HFF-Myc (cell line): ENCODE measurements around the gene CCDC183.
"Not testable (repeated sequence)": the region's sequence is repeated elsewhere in the genome, so short reads cannot be mapped to it uniquely, and the experiment has no call there.

ENCODE experiments used
- DNase-seq: peaks from one replicate; pipeline ENCODE4 v3.0.0-alpha.2; 2011; ENCODE audit warnings: low read depth; ENCODE audit errors: extremely low read depth
- H3K4me3 ChIP-seq: replicated peaks from 2 replicates; pipeline ENCODE4 v1.5.1; 2011; ENCODE audit warnings: low read depth, mild to moderate bottlenecking, control low read depth, low read length
- CTCF ChIP-seq: IDR thresholded peaks from 2 replicates; pipeline ENCODE4 v1.5.1; 2012; ENCODE audit warnings: mild to moderate bottlenecking, low read depth, low read length, control low read depth; ENCODE audit errors: missing control alignments

CCDC183 gene

GRCh38 chr9:136838314-136839228 is 42.4 kb downstream of the CCDC183 start:
- H3K4me3 ChIP-seq, result no peak overlapping the region
- DNase-seq, result no peak
- TF ChIP-seq CTCF, result no peak

- no peak for TF ChIP-seq CTCF
- H3K4me3 ChIP-seq, result no peak overlapping the region
- DNase-seq, result no peak
Measured at GRCh38 chr9:136839229-136840139, 43.3 kb downstream of the CCDC183 start.

GRCh38 chr9:136840140-136840876 is 44.2 kb downstream of the CCDC183 start:
- TF ChIP-seq CTCF, result no peak
- H3K4me3 ChIP-seq, result no peak overlapping the region

GRCh38 chr9:136840877-136841645 is 44.9 kb downstream of the CCDC183 start:
- no peak overlapping the region for H3K4me3 ChIP-seq
- DNase-seq, result no peak
- TF ChIP-seq CTCF, result no peak

More at GRCh38 chr9:136840140-136840876, 44.2 kb downstream of the CCDC183 start:
- no peak for DNase-seq

- not testable (repeated sequence) for DNase-seq, H3K4me3 ChIP-seq
Measured at GRCh38 chr9:136841646-136842379, 45.7 kb downstream of the CCDC183 start.

GRCh38 chr9:136842380-136842948 is 46.3 kb downstream of the CCDC183 start, which contains the start of gene AJM1:
TSS of gene AJM1 (plus strand) at chr9:136842478. CDS start at chr9:136844415, 1,937 bp downstream.
- not testable (repeated sequence) for DNase-seq
- peak within 1 kb of the TSS; percentile 32 for H3K4me3 ChIP-seq
- peak; percentile 82 for TF ChIP-seq CTCF

- H3K4me3 ChIP-seq, DNase-seq: not testable (repeated sequence)
Measured at GRCh38 chr9:136843159-136843800, 47.1 kb downstream of the CCDC183 start.
